ENCODE data around the gene PRRX1.

DNA sequence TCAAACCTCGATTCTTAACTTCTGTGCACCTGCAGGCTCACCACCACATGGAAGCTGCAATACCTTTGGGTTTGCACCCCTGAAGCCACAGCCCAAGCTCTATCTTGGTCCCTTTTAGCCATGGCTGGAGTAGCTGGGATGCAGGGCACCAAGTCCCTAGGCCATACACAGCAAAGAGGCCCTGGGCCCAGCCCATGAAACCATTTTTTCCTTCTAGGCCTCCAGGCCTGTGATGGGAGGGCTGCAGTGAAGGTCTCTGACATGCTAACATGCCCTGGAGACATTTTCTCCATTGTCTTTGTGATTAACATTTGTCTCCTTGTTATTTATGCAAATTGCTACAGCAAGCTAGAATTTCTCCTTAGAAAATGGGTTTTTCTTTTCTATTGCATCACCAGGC is 79.2 kb downstream of the PRRX1 start:
- TF ChIP-seq POLR2A (IDR thresholded peaks at IDR 0.05; ENCODE audit: insufficient read depth in 1 of 2, low read depth in 2 of 2, low read length in 2 of 2): no peak
- no peak for TF ChIP-seq SUZ12 (IDR thresholded peaks at IDR 0.05; ENCODE audit: low read depth, low read length)

All from HepG2 (cell line).